HG02973 (cell line): ENCODE measurements around the gene WDR3.
"Not testable (repeated sequence)": the region's sequence is repeated elsewhere in the genome, so short reads cannot be mapped to it uniquely, and the experiment has no call there.

ENCODE experiments used
- ATAC-seq: cut with Tn5 transposase; IDR thresholded peaks from one replicate; pipeline ENCODE4 v1.9.1; 2021; ENCODE audit warnings: moderate library complexity; ENCODE audit not compliant: unreplicated experiment

Gene WDR3

GRCh38 chr1:117929343-117930172, at the start of gene WDR3, which contains the start of gene GDAP2:
TSS of gene WDR3 (plus strand) at chr1:117929739. CDS start at chr1:117933320, 3,581 bp downstream.
TSS of gene GDAP2 (minus strand) at chr1:117929621. CDS start at chr1:117920357, 9,264 bp downstream.
- ATAC-seq = peak; percentile 94

GRCh38 chr1:117883616-117884015, 45.9 kb upstream of the WDR3 start:
- ATAC-seq = no peak

- no peak for ATAC-seq
These were observed 43.3 kb upstream of the WDR3 start for GRCh38 chr1:117886101-117886795.

- no peak for ATAC-seq
These were observed 39.1 kb upstream of the WDR3 start for GRCh38 chr1:117890452-117890851.

- ATAC-seq = no peak
These were observed 37.0 kb upstream of the WDR3 start for GRCh38 chr1:117892512-117892911.

DNA sequence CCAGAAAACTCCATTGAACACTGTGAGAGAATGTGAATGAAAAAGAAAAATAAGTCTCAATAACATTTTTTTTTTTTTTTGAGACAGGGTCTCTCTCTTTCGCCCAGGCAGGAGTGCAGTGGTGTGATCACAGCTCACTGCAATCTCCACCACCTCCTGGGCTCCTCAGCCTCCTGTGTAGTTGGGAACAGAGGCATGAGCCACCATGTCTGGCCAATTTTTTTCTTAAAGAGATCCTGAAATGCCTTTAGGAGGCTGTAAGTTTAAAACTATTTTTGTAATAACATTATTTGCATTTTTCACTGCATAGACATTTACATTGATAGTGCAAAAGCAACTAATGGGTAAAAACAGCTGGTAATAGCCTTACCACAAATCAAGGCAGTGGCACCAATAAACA, 35.5 kb upstream of the WDR3 start:
- no peak for ATAC-seq

DNA sequence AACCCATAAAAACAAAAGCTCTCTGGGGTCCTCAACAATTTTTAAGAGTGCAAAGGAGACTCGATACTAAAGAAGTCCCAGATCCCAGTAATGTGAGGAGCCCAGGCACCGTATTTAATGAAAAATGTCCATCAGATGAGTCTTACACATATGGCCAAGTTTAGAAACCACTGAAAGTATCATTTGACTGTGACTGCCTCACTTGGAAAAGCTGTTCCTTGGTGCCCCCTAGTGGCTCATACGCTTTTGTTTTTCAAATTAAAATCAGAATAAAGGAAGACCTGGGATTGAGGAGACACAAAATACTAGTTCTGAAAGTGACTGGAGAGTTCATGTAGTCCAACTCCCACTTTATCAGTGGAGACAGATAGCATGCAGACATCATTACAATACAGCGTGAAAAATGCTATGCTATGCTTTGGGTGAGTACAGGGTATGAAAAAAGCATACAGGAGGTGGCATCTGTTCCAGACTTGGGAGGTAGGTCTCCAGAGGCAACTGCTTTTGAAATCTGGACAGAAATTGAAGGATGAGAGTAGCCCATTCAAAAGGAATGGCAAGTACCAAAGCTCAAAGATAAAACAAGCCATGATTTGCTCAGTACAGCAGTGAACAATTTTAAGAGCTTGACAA, 33.9 kb upstream of the WDR3 start:
- peak; percentile 94 for ATAC-seq

GRCh38 chr1:117897551-117897950, 32.0 kb upstream of the WDR3 start:
- ATAC-seq = no peak

GRCh38 chr1:117899801-117900200, 29.7 kb upstream of the WDR3 start:
- ATAC-seq = no peak

DNA sequence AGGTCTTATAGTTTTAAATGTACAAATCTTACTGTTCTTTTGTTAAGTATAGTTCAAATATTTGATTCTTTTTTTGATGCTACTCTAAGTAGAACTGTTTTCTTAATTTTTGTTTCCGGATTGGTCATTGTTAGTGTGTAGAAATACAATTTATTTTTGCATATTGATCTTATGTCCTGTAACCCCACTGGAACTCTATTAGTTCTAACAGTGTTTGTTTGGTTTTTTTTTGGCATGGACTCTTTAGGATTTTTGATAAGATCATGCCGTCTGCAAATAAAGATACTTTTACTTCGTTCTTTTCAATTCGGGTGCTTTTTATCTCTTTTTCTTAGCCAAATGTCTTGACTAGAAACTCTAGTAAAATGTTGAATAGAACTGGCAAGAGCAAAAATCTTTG, 26.6 kb upstream of the WDR3 start:
- ATAC-seq = no peak

GRCh38 chr1:117904485-117904884, 25.1 kb upstream of the WDR3 start:
- no peak for ATAC-seq

DNA sequence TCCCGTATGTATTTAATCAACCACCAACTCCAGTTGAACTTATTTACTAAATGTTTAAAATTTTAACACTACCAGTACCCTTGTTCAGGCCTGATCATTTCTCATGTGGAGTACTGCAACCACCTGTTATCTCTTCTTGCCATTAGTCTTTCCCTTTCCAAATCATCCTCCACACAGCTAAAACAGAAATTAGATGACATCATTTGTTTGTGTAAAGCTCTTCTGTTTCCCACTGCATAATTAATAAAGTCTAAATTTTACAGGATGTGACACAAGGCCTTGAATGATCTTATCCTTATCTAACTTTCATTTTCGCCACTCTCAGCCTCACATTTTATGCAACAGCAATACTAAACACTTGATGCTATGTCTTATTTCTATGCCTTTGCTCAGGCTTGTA, 24.5 kb upstream of the WDR3 start:
- no peak for ATAC-seq

DNA sequence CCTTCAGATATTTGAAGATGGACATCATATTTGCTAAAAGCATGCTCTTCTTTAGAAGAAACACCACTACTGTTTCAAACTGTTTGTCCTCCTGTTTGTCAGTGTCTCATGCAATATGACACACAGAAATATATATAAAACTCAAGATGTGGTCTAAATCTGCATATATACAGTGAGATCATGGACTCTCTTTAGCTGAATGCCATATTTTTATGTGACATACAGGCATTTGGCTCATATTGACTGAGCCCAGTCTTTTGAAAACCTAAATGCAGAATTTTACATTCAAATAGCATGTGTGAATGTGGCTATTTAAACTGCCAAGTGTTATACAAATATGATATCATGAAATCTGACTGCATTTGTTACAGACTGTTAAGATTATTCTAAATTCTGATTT, 18.5 kb upstream of the WDR3 start:
- no peak for ATAC-seq

- ATAC-seq = no peak
These were observed 10.2 kb upstream of the WDR3 start for GRCh38 chr1:117919376-117919775.

DNA sequence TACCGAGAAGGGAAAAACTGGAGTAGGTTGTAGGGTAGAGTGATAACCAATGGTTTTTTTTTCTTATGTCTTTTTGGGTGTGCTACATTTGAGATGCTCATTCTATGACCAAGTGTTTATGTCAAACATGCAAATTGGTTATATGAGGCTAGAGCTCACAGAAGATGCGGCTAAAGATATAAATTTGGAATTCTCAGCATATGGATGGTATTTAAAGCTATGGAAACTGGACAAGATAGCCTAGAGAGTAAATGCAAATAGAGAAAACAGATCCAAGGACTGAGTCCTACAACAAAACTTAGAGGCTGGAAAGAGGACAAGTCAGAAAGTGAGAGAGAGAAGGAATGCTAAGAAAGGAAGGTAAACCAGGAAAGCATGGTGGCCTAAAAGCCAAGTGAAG, 7.5 kb upstream of the WDR3 start:
- no peak for ATAC-seq

DNA sequence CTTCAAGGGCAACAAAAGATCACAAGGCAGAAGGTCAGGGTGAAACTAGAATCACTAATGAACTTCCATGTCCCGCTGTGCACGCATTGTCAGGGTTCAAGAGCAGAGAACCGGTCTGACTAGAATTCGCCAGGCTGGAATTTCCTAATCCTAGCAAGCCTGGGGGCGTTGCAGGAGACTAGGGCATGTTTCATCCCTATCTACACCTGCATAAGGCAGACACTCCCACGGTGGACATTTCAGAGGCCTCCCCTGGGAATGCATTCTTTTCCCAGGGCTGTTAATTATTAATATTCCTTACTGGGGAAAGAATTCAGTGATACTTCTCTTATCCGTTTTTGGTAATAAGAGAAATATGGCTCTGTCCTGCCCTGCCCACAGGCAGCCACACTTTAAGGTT, 6.8 kb upstream of the WDR3 start:
- ATAC-seq = not testable (repeated sequence)

DNA sequence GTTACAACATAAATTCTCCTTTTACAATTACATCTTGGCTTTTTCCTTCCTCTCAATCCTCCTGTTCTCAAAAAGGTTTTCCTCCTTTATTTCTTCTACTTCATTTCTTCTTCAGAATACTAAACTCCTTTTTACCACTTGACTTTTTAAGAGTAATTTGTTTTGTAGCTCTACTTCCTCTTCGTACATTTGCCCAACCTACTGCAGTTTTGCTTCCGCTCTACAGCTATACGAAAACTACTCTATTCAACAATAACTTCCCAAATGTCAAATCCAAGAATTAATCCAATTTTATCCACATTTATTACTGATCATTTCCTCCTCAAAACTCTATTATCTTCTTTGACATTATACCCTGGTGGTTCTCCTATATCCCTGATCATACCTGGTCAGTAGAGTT, 3.6 kb upstream of the WDR3 start:
- no peak for ATAC-seq

GRCh38 chr1:117928881-117929342, 627 bp upstream of the WDR3 start:
- peak; percentile 32 for ATAC-seq

GRCh38 chr1:117930173-117930447, 571 bp downstream of the WDR3 start:
- ATAC-seq = peak; percentile 1

GRCh38 chr1:117930484-117930883, 945 bp downstream of the WDR3 start:
- no peak for ATAC-seq

GRCh38 chr1:117932576-117932975, 3.0 kb downstream of the WDR3 start:
- ATAC-seq = no peak

GRCh38 chr1:117933769-117934168, 4.2 kb downstream of the WDR3 start:
- ATAC-seq = no peak
